ENCODE results near the gene KLHL25.

The KLHL25 gene

GRCh38 chr15:85757939-85758654 is 36.6 kb downstream of the KLHL25 start:
- Histone ChIP-seq H3K9ac (ENCODE audit: low read length) (no peak overlapping the region), H3K4me1 (ENCODE audit: control insufficient read depth, insufficient read depth, low read length) (peaks cover 4% of the 10 kb centered on the region; the same call in 1 of the 2 replicates), H3K27me3 (ENCODE audit: control insufficient read depth, insufficient read depth, low read length) (no peaks in the 10 kb centered on the region), H3K36me3 (ENCODE audit: control insufficient read depth, insufficient read depth, low read length) (peaks cover 36% of the 10 kb centered on the region), H3K4me3 (ENCODE audit: low read depth, low read length) (no peak overlapping the region), H3K9me3 (ENCODE audit: control insufficient read depth, insufficient read depth, low read depth, low read length) (no peaks in the 10 kb centered on the region), H3K27ac (ENCODE audit: low read depth, low read length) (no peak overlapping the region)

- Histone ChIP-seq H3K4me1 (ENCODE audit: control insufficient read depth, insufficient read depth, low read length) (peaks cover 10% of the 10 kb centered on the region), H3K27ac (ENCODE audit: low read depth, low read length) (no peak overlapping the region)
Observed at GRCh38 chr15:85757073-85757938, 37.4 kb downstream of the KLHL25 start.

GRCh38 chr15:85756411-85757072 is 38.2 kb downstream of the KLHL25 start:
- Histone ChIP-seq H3K27me3 (ENCODE audit: control insufficient read depth, insufficient read depth, low read length) (no peaks in the 10 kb centered on the region), H3K9ac (ENCODE audit: low read length) (no peak overlapping the region), H3K4me3 (ENCODE audit: low read depth, low read length) (no peak overlapping the region), H3K36me3 (ENCODE audit: control insufficient read depth, insufficient read depth, low read length) (peaks cover 36% of the 10 kb centered on the region), H3K9me3 (ENCODE audit: control insufficient read depth, insufficient read depth, low read depth, low read length) (no peaks in the 10 kb centered on the region), H3K4me1 (ENCODE audit: control insufficient read depth, insufficient read depth, low read length) (peaks cover 18% of the 10 kb centered on the region), H3K27ac (ENCODE audit: low read depth, low read length) (no peak overlapping the region)

More at GRCh38 chr15:85757073-85757938, 37.4 kb downstream of the KLHL25 start:
- H3K9me3 ChIP-seq (ENCODE audit: control insufficient read depth, insufficient read depth, low read depth, low read length) = no peaks in the 10 kb centered on the region
- no peak overlapping the region for H3K4me3 ChIP-seq (ENCODE audit: low read depth, low read length)
- no peaks in the 10 kb centered on the region for H3K27me3 ChIP-seq (ENCODE audit: control insufficient read depth, insufficient read depth, low read length)
- peaks cover 36% of the 10 kb centered on the region for H3K36me3 ChIP-seq (ENCODE audit: control insufficient read depth, insufficient read depth, low read length)
- H3K9ac ChIP-seq (ENCODE audit: low read length) = no peak overlapping the region

GRCh38 chr15:85755942-85756341 is 38.8 kb downstream of the KLHL25 start:
- Histone ChIP-seq H3K27me3 (ENCODE audit: control insufficient read depth, insufficient read depth, low read length) (no peaks in the 10 kb centered on the region), H3K4me3 (ENCODE audit: low read depth, low read length) (no peak overlapping the region)

GRCh38 chr15:85755471-85755870 is 39.3 kb downstream of the KLHL25 start:
- Histone ChIP-seq H3K36me3 (ENCODE audit: control insufficient read depth, insufficient read depth, low read length) (peaks cover 31% of the 10 kb centered on the region), H3K9me3 (ENCODE audit: control insufficient read depth, insufficient read depth, low read depth, low read length) (no peaks in the 10 kb centered on the region), H3K27ac (ENCODE audit: low read depth, low read length) (no peak overlapping the region), H3K9ac (ENCODE audit: low read length) (no peak overlapping the region), H3K27me3 (ENCODE audit: control insufficient read depth, insufficient read depth, low read length) (no peaks in the 10 kb centered on the region), H3K4me3 (ENCODE audit: low read depth, low read length) (no peak overlapping the region), H3K4me1 (ENCODE audit: control insufficient read depth, insufficient read depth, low read length) (peaks cover 29% of the 10 kb centered on the region)

More at GRCh38 chr15:85755942-85756341, 38.8 kb downstream of the KLHL25 start:
- Histone ChIP-seq H3K9me3 (ENCODE audit: control insufficient read depth, insufficient read depth, low read depth, low read length) (no peaks in the 10 kb centered on the region), H3K4me1 (ENCODE audit: control insufficient read depth, insufficient read depth, low read length) (peaks cover 24% of the 10 kb centered on the region), H3K9ac (ENCODE audit: low read length) (no peak overlapping the region), H3K36me3 (ENCODE audit: control insufficient read depth, insufficient read depth, low read length) (peaks cover 35% of the 10 kb centered on the region), H3K27ac (ENCODE audit: low read depth, low read length) (no peak overlapping the region)

GRCh38 chr15:85754989-85755388 is 39.7 kb downstream of the KLHL25 start:
- Histone ChIP-seq H3K36me3 (ENCODE audit: control insufficient read depth, insufficient read depth, low read length) (peaks cover 27% of the 10 kb centered on the region), H3K9ac (ENCODE audit: low read length) (no peak overlapping the region), H3K27ac (ENCODE audit: low read depth, low read length) (no peak overlapping the region), H3K4me1 (ENCODE audit: control insufficient read depth, insufficient read depth, low read length) (peaks cover 33% of the 10 kb centered on the region), H3K4me3 (ENCODE audit: low read depth, low read length) (no peak overlapping the region), H3K9me3 (ENCODE audit: control insufficient read depth, insufficient read depth, low read depth, low read length) (no peaks in the 10 kb centered on the region), H3K27me3 (ENCODE audit: control insufficient read depth, insufficient read depth, low read length) (no peaks in the 10 kb centered on the region)

GRCh38 chr15:85753791-85754452 is 40.8 kb downstream of the KLHL25 start:
- no peak overlapping the region for H3K9ac ChIP-seq (ENCODE audit: low read length)
- H3K36me3 ChIP-seq (ENCODE audit: control insufficient read depth, insufficient read depth, low read length) = peaks cover 18% of the 10 kb centered on the region
- H3K27me3 ChIP-seq (ENCODE audit: control insufficient read depth, insufficient read depth, low read length) = no peaks in the 10 kb centered on the region
- H3K4me1 ChIP-seq (ENCODE audit: control insufficient read depth, insufficient read depth, low read length) = peaks cover 42% of the 10 kb centered on the region
- no peak overlapping the region for H3K4me3 ChIP-seq (ENCODE audit: low read depth, low read length)
- H3K9me3 ChIP-seq (ENCODE audit: control insufficient read depth, insufficient read depth, low read depth, low read length) = no peaks in the 10 kb centered on the region
- H3K27ac ChIP-seq (ENCODE audit: low read depth, low read length) = no peak overlapping the region

- no peak overlapping the region for H3K27ac ChIP-seq (ENCODE audit: low read depth, low read length)
- H3K27me3 ChIP-seq (ENCODE audit: control insufficient read depth, insufficient read depth, low read length) = no peaks in the 10 kb centered on the region
- no peaks in the 10 kb centered on the region for H3K9me3 ChIP-seq (ENCODE audit: control insufficient read depth, insufficient read depth, low read depth, low read length)
- no peak overlapping the region for H3K9ac ChIP-seq (ENCODE audit: low read length)
- H3K4me3 ChIP-seq (ENCODE audit: low read depth, low read length) = no peak overlapping the region
- H3K4me1 ChIP-seq (ENCODE audit: control insufficient read depth, insufficient read depth, low read length) = peaks cover 48% of the 10 kb centered on the region
- H3K36me3 ChIP-seq (ENCODE audit: control insufficient read depth, insufficient read depth, low read length) = peaks cover 16% of the 10 kb centered on the region
Observed at GRCh38 chr15:85753261-85753660, 41.5 kb downstream of the KLHL25 start.

GRCh38 chr15:85752491-85752961 is 42.2 kb downstream of the KLHL25 start:
- Histone ChIP-seq H3K27me3 (ENCODE audit: control insufficient read depth, insufficient read depth, low read length) (no peaks in the 10 kb centered on the region), H3K9ac (ENCODE audit: low read length) (no peak overlapping the region), H3K9me3 (ENCODE audit: control insufficient read depth, insufficient read depth, low read depth, low read length) (no peaks in the 10 kb centered on the region), H3K4me3 (ENCODE audit: low read depth, low read length) (no peak overlapping the region), H3K27ac (ENCODE audit: low read depth, low read length) (no peak overlapping the region), H3K4me1 (ENCODE audit: control insufficient read depth, insufficient read depth, low read length) (peaks cover 52% of the 10 kb centered on the region), H3K36me3 (ENCODE audit: control insufficient read depth, insufficient read depth, low read length) (peaks cover 18% of the 10 kb centered on the region)

GRCh38 chr15:85752124-85752475 is 42.6 kb downstream of the KLHL25 start:
- no peak overlapping the region for H3K9ac ChIP-seq (ENCODE audit: low read length)
- H3K27ac ChIP-seq (ENCODE audit: low read depth, low read length) = peak overlapping the region; percentile 66; the same call in 1 of the 2 replicates
- H3K36me3 ChIP-seq (ENCODE audit: control insufficient read depth, insufficient read depth, low read length) = peaks cover 21% of the 10 kb centered on the region
- H3K4me1 ChIP-seq (ENCODE audit: control insufficient read depth, insufficient read depth, low read length) = peaks cover 56% of the 10 kb centered on the region
- H3K27me3 ChIP-seq (ENCODE audit: control insufficient read depth, insufficient read depth, low read length) = no peaks in the 10 kb centered on the region
- H3K4me3 ChIP-seq (ENCODE audit: low read depth, low read length) = peak overlapping the region; percentile 41; the same call in 1 of the 2 replicates
- no peaks in the 10 kb centered on the region for H3K9me3 ChIP-seq (ENCODE audit: control insufficient read depth, insufficient read depth, low read depth, low read length)
